SK-N-SH treated with all-trans-retinoic acid at 6 μM for 48 hours (cell line): ENCODE results near the gene DLX5.

Source experiments
- ATAC-seq: fragments of 200-7000 bp; cut with Tn5 transposase; 3 replicates; pipeline ENCODE4 v1.9.1; 2020; ENCODE audit warnings: mild to moderate bottlenecking, moderate library complexity
- ARNTL ChIP-seq: fragments of 450-650 bp; formaldehyde crosslinking; IDR thresholded peaks from 2 replicates; pipeline ENCODE4 v1.5.0; 2020; ENCODE audit warnings: low read depth, mild to moderate bottlenecking, moderate library complexity, borderline replicate concordance
- CREB5 ChIP-seq: fragments of 250-450 bp; sonication (Bioruptor Pico); IDR thresholded peaks from 2 replicates; pipeline ENCODE4 v1.5.1; 2020; ENCODE audit warnings: low read depth, mild to moderate bottlenecking, moderate library complexity
- CSDC2 ChIP-seq: fragments of 250-450 bp; sonication (Bioruptor Pico); IDR thresholded peaks from 2 replicates; pipeline ENCODE4 v1.5.0; 2020; ENCODE audit warnings: mild to moderate bottlenecking, moderate library complexity
- ESRRG ChIP-seq: fragments of 250-450 bp; sonication (Bioruptor Pico); IDR thresholded peaks from 2 replicates; pipeline ENCODE4 v1.6.1; 2021; ENCODE audit warnings: mild to moderate bottlenecking
- ISL1 ChIP-seq: fragments of 250-450 bp; sonication (Bioruptor Pico); IDR thresholded peaks from 2 replicates; pipeline ENCODE4 v2.1.2; 2022; ENCODE audit warnings: mild to moderate bottlenecking, moderate library complexity
- OSR1 ChIP-seq: fragments of 250-450 bp; sonication (Bioruptor Pico); IDR thresholded peaks from 2 replicates; pipeline ENCODE4 v1.8.0; 2022; ENCODE audit warnings: moderate library complexity, mild to moderate bottlenecking, inconsistent platforms
- POU6F1 ChIP-seq: fragments of 250-450 bp; sonication (Bioruptor Pico); IDR thresholded peaks from 2 replicates; pipeline ENCODE4 v1.8.0; 2021; ENCODE audit warnings: low read depth, mild to moderate bottlenecking, moderate library complexity, borderline replicate concordance
- PPARA ChIP-seq: fragments of 250-450 bp; sonication (Bioruptor Pico); IDR thresholded peaks from 2 replicates; pipeline ENCODE4 v1.5.0; 2020; ENCODE audit warnings: mild to moderate bottlenecking, borderline replicate concordance
- RARB ChIP-seq: fragments of 250-450 bp; sonication (Bioruptor Pico); IDR thresholded peaks from 2 replicates; pipeline ENCODE4 v1.8.0; 2021; ENCODE audit warnings: mild to moderate bottlenecking, moderate library complexity
- SNAI2 ChIP-seq: fragments of 250-450 bp; sonication (Bioruptor Pico); IDR thresholded peaks from 2 replicates; pipeline ENCODE4 v1.5.0; 2020; ENCODE audit warnings: mild to moderate bottlenecking, moderate library complexity
- TCF4 ChIP-seq: fragments of 250-450 bp; sonication (Bioruptor Pico); IDR thresholded peaks from 2 replicates; pipeline ENCODE4 v1.8.0; 2021; ENCODE audit warnings: mild to moderate bottlenecking, moderate library complexity, borderline replicate concordance
- TOX ChIP-seq: fragments of 250-450 bp; sonication (Bioruptor Pico); IDR thresholded peaks from 2 replicates; pipeline ENCODE4 v1.8.0; 2021; ENCODE audit warnings: mild to moderate bottlenecking, moderate library complexity, borderline replicate concordance
- TSHZ2 ChIP-seq: fragments of 250-450 bp; sonication (Bioruptor Pico); IDR thresholded peaks from 2 replicates; pipeline ENCODE4 v1.5.0; 2020; ENCODE audit warnings: mild to moderate bottlenecking, moderate library complexity
- ZFP3 ChIP-seq: fragments of 250-450 bp; sonication (Bioruptor Pico); IDR thresholded peaks from 2 replicates; pipeline ENCODE4 v1.5.0; 2020; ENCODE audit warnings: mild to moderate bottlenecking, moderate library complexity
- ZFP30 ChIP-seq: fragments of 450-650 bp; formaldehyde crosslinking; IDR thresholded peaks from 2 replicates; pipeline ENCODE4 v1.5.0; 2022; ENCODE audit warnings: mild to moderate bottlenecking, moderate library complexity
- ZNF565 ChIP-seq: fragments of 450-650 bp; formaldehyde crosslinking; conservative IDR thresholded peaks from 2 replicates; pipeline ENCODE4 v1.5.0; 2020; ENCODE audit warnings: low read depth, mild to moderate bottlenecking, moderate library complexity
- ZNF70 ChIP-seq: fragments of 450-650 bp; formaldehyde crosslinking; IDR thresholded peaks from 2 replicates; pipeline ENCODE4 v1.5.0; 2020; ENCODE audit warnings: mild to moderate bottlenecking, moderate library complexity
- ZNF8 ChIP-seq: fragments of 450-650 bp; formaldehyde crosslinking; IDR thresholded peaks from 2 replicates; pipeline ENCODE4 v1.5.0; 2020; ENCODE audit warnings: mild to moderate bottlenecking, moderate library complexity

DLX5 gene

GRCh38 chr7:97026715-97027426, 2.2 kb upstream of the DLX5 start (continued):
- TF ChIP-seq CREB5 (no peak), ISL1 (CRISPR knock-in tag) (no peak)

GRCh38 chr7:97025983-97026714, 1.5 kb upstream of the DLX5 start:
- no peak for ATAC-seq
- TF ChIP-seq ESRRG (CRISPR knock-in tag) (no peak), ZNF565 (CRISPR knock-in tag) (no peak), TCF4 (CRISPR knock-in tag) (no peak), ZNF8 (CRISPR knock-in tag) (no peak), ZFP3 (CRISPR knock-in tag) (no peak), POU6F1 (CRISPR knock-in tag) (no peak)

- no peak for ATAC-seq
Observed at GRCh38 chr7:97025130-97025499, 484 bp upstream of the DLX5 start.

More at GRCh38 chr7:97025130-97025499, 484 bp upstream of the DLX5 start:
- TF ChIP-seq ISL1 (CRISPR knock-in tag) (no peak), ZNF565 (CRISPR knock-in tag) (no peak), PPARA (CRISPR knock-in tag) (no peak), POU6F1 (CRISPR knock-in tag) (no peak), SNAI2 (CRISPR knock-in tag) (no peak), ZNF70 (CRISPR knock-in tag) (no peak), CSDC2 (CRISPR knock-in tag) (no peak), TOX (CRISPR knock-in tag) (no peak), TSHZ2 (CRISPR knock-in tag) (no peak), ARNTL (no peak), RARB (CRISPR knock-in tag) (no peak), ESRRG (CRISPR knock-in tag) (no peak), ZFP30 (no peak), CREB5 (no peak), OSR1 (no peak), ZNF8 (CRISPR knock-in tag) (no peak)
